HFFc6 (cell line): ENCODE data around the gene SLC12A2. TPM values are rescaled to one million over a fixed set of nuclear protein-coding genes. Genes with fewer than 3 reads are reported as not detected.

Experiments
- DNase-seq: peaks from one replicate; pipeline ENCODE4 v3.0.0-alpha.2; 2018
- H3K27ac Mint-ChIP-seq: 2 replicates; pipeline ENCODE4 v1.8.0; 2020; ENCODE audit warnings: mild to moderate bottlenecking, mixed read lengths
- H3K27me3 Mint-ChIP-seq: 2 replicates; pipeline ENCODE4 v1.8.0; 2021; ENCODE audit warnings: mild to moderate bottlenecking, moderate library complexity, mixed read lengths; ENCODE audit not compliant: insufficient read depth
- H3K36me3 Mint-ChIP-seq: 2 replicates; pipeline ENCODE4 v1.8.0; 2021; ENCODE audit warnings: low read depth, mixed read lengths
- H3K4me1 Mint-ChIP-seq: 2 replicates; pipeline ENCODE4 v1.8.0; 2020; ENCODE audit warnings: low read depth, mixed read lengths
- H3K4me3 Mint-ChIP-seq: 2 replicates; pipeline ENCODE4 v1.8.0; 2020; ENCODE audit warnings: mild to moderate bottlenecking, moderate library complexity, mixed read lengths
- H3K9me3 Mint-ChIP-seq: 2 replicates; pipeline ENCODE4 v1.8.0; 2020; ENCODE audit warnings: mild to moderate bottlenecking, mixed read lengths
- CTCF ChIP-seq: fragments of 200-600 bp; sonication (generic); IDR thresholded peaks from 2 replicates; pipeline ENCODE4 v1.5.0; 2021; ENCODE audit warnings: antibody characterized with exemption, mild to moderate bottlenecking
- long read RNA-seq: library from polyadenylated mRNA; unstranded; transcript quantifications from one replicate; pipeline ENCODE4 v2.0.0, GENCODE V29; 2019
- total RNA-seq, 6 experiments: library from RNA; stranded (reverse); fragmentation: NEBNext Ultra II Directional; extraction: Animal tissue kit (Norgen Biotek cat#: 25700); gene quantifications; 2 replicates in 1 of 6; 3 replicates in 5 of 6; pipeline ENCODE4 v1.2.3, GENCODE V29; 2021

Gene SLC12A2
- total RNA-seq: 10 to 100 TPM; 14.8 to 17.9 (median 16.1) TPM
- long read RNA-seq, partial matches to known transcripts: 24 of 26 reads
- long read RNA-seq, other reads (novel, unspliced or antisense): 2 of 26 reads

- peak within 1 kb of the TSS; percentile 89 for H3K4me3 Mint-ChIP-seq
- no peaks in the 10 kb centered on the region for H3K9me3 Mint-ChIP-seq
- H3K4me1 Mint-ChIP-seq: peaks cover 49% of the 10 kb centered on the region
- H3K36me3 Mint-ChIP-seq: peaks cover 7% of the 10 kb centered on the region
- peak; percentile 91 for DNase-seq
- no peaks in the 10 kb centered on the region for H3K27me3 Mint-ChIP-seq
- peak within 1 kb of the TSS; percentile 85 for H3K27ac Mint-ChIP-seq
- TF ChIP-seq CTCF: no peak
Observed at GRCh38 chr5:128083033-128083810, at the start of gene SLC12A2. Gene SLC12A2, plus strand, starts transcription at chr5:128083766. Its CDS starts 189 bp downstream, at chr5:128083955.

GRCh38 chr5:128035689-128036088, 47.9 kb upstream of the SLC12A2 start:
- Mint-ChIP-seq H3K27me3 (no peaks in the 10 kb centered on the region; the same call in 1 of the 2 replicates), H3K36me3 (peaks cover 21% of the 10 kb centered on the region), H3K4me1 (peaks cover 56% of the 10 kb centered on the region), H3K4me3 (no peak overlapping the region), H3K27ac (no peak overlapping the region), H3K9me3 (no peaks in the 10 kb centered on the region)
- no peak for DNase-seq
- TF ChIP-seq CTCF: no peak

GRCh38 chr5:128036950-128037349, 46.6 kb upstream of the SLC12A2 start:
- Mint-ChIP-seq H3K9me3 (no peaks in the 10 kb centered on the region), H3K4me3 (no peak overlapping the region), H3K36me3 (peaks cover 14% of the 10 kb centered on the region), H3K4me1 (peaks cover 62% of the 10 kb centered on the region), H3K27ac (no peak overlapping the region), H3K27me3 (no peaks in the 10 kb centered on the region; the same call in 1 of the 2 replicates)
- DNase-seq: no peak
- no peak for TF ChIP-seq CTCF

- peaks cover 12% of the 10 kb centered on the region for H3K36me3 Mint-ChIP-seq
- no peak overlapping the region; the same call in 1 of the 2 replicates for H3K4me3 Mint-ChIP-seq
- DNase-seq: peak; percentile 67
- H3K27me3 Mint-ChIP-seq: no peaks in the 10 kb centered on the region
- H3K4me1 Mint-ChIP-seq: peaks cover 55% of the 10 kb centered on the region
- H3K9me3 Mint-ChIP-seq: no peaks in the 10 kb centered on the region
- H3K27ac Mint-ChIP-seq: peak overlapping the region; percentile 63; the same call in 1 of the 2 replicates
- no peak for TF ChIP-seq CTCF
Observed at GRCh38 chr5:128038643-128039042, 44.9 kb upstream of the SLC12A2 start.

- H3K27me3 Mint-ChIP-seq: no peaks in the 10 kb centered on the region
Observed at GRCh38 chr5:128040927-128041326, 42.6 kb upstream of the SLC12A2 start.

More at GRCh38 chr5:128040927-128041326, 42.6 kb upstream of the SLC12A2 start:
- DNase-seq: no peak
- Mint-ChIP-seq H3K9me3 (no peaks in the 10 kb centered on the region), H3K4me1 (peaks cover 50% of the 10 kb centered on the region), H3K4me3 (no peak overlapping the region), H3K36me3 (peaks cover 9% of the 10 kb centered on the region), H3K27ac (no peak overlapping the region)
- no peak for TF ChIP-seq CTCF
